ENCODE measurements around the gene CCDC122.
"Not testable (repeated sequence)": the region's sequence is repeated elsewhere in the genome, so short reads cannot be mapped to it uniquely, and the experiment has no call there.

CCDC122 gene

DNA sequence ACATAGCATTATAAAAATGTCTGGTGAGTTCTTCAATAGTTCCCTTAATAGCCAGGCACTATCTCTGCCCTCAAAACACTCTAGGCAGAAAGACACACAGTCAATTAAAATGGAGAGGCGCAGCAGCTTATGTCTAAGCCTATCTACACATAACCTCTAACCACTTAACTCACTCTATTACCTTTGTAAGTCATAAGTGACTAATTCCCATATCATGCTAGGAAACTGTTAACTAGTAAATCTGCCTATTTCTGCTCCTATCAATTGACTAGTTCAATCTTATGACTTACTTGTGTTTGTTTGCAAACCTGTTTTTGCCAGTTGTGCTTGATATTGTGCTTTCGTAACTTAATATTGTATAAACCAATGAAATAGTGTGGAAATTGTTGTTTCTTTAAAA is 3.2 kb downstream of the CCDC122 start:
- DNase-seq: no peak

DNA sequence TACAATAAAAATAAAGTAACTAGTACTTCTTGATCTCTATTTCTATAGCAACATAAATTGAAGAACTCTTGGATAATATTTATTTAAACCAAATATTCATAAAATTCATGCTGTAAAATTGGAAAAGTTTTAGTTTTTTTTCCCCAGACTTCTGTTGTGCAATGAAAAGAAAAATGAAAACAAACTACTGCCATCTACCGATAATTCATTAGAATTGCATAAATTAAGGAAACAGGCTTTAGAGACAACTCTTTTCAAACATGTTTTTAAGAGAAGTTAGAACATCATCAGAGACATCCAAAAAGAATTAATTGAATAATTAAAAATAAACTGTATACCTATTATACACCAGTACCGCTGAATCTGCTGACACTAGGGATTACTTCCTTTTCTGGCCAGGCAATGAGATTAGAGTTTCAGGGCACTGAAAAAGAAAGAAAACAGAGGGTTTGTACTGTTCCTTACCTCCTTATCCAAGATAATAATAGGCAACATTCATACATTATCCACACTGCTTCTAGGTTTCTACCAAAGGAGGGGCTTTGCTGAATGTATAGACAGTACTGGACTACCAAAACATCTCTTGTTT is 4.9 kb downstream of the CCDC122 start:
- no peak for DNase-seq

DNA sequence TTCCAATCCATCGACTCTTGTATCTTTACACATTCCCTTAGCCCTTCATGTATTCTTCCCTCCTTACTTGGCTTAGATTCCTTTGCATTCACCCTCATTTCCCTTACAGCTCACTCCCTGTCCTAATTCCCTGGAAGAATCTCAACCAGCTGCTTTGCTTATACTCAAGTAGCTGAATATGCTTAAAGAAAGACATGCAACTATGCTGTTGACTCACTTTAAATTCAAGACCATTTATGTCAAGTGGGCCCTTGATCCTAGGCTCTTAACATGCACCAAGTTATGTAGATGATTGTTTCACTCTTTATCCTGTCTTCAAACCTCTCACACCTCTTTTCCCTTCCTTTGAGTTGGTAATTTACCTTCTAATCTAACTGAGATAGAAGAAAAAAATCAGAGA is 7.4 kb downstream of the CCDC122 start:
- DNase-seq: no peak

DNA sequence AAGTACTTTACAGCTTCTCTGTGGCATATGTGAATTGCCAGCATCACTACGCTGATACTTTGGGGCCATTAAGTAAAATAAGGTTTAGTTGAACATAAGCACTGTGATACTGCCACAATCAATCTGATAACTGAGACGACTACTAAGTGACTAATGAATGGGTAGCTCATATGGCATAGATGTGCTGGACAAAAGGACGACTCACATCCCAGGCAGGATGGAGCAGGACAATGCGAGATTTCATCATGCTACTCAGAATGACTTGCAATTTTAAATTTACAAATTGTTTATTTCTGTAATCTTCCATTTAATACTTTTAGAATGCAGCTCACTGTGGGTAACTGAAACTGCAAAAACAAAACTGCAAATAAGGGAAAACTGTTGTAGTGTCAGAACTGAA is 13.6 kb downstream of the CCDC122 start:
- DNase-seq: no peak

DNA sequence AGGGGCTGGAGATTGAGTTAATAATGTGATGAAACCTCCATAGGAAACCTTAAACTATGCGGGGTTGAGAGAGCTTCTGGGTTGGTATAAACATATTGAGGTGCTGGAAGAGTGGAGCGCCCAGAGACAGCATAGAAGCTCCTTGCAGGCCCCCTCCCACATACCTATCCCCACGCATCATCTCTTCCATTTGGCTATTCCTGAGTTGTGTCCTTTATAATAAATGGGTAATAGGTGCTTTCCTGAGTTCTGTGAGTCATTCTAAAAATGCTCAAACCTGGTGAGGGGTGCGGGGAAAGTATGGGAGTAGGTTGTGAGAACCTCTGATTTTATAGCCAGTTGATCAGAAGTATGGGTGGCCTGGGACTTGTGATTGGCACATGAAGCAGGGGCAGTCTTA is 14.6 kb downstream of the CCDC122 start:
- DNase-seq: no peak

DNA sequence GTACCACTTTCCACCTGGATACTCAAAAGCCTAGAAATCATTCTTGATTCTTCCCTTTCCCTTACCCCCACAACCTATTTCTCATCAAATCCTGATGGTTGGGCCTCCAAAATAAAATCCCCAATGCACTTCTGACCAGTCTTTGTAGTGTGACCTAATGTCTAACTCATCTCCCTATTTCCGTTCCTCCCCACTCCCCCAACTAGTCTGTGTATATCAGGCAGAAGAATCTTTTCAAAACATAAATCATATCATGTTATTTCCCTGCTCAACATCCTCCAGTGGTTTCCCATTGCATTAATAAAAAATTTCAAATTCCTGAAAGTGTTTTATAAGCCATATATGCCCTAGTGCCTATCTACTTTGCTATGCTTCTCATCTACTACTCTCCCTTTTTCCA is 17.7 kb downstream of the CCDC122 start:
- no peak for DNase-seq

DNA sequence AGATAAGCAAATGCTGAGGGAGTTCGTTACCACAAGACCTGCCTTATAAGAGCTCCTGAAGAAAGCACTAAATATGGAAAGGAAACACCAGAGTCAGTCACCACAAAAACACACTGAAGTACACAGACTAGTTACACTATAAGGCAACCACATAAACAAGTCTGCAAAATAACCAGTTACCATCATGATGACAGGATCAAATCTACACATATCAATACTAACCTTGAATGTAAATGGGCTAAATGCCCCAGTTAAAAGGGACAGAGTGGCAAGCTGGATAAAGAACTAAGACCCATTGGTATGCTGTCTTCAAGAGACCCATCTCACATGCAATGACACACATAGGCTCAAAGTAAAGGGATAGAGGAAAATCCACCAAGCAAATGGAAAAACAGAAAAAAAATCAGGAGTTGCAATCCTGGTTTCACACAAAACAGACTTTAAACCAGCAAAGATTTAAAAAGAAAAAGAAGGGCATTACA is 26.6 kb downstream of the CCDC122 start:
- no peak for DNase-seq

DNA sequence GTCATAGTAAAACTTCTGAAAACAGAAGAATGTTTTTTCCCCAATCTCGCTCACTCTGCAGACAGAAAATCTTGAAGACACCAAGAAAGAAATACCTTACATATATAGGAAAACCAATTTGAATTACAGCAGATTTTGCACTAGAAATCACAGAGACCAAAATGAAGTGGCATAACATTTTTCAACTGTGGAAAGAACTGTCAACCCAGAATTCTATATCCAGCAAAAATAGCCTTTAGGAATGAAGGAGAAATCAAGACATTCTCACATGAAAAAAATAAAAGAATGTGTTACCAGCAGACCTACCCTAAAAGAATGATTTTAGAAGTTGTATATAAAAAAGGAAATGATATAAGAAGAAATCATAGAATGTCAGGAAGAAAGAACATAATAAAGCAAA is 28.7 kb downstream of the CCDC122 start:
- no peak for DNase-seq

DNA sequence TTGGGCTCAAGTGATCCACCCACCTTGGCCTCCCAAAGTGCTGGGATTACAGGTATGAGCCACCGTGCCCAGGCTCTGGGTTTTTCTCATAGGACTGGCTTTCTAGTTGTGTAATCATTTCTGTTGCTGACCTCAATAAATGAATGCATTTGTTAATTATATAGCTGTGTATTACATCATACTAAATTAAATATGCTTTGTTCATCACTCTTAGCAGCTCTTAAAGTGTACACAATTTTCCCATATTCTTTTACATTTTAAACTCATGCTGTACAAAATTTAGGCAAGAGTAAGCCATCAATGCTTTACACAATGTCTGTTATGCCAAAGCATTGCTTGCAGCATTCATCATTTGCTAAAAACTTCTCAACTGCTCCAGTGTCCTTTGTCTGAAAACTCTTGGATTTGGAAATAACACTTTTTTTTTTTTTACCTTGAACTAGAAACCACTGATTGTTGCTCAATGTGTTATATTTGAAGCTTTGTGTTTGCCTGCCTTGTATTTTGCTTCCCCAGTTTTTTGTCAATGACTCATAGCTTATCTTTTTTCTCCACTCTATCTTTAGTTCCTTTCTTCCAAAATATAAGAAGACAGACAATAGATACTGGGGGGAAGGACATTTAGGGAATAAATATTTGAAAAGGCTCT is 31.4 kb downstream of the CCDC122 start:
- DNase-seq: no peak

DNA sequence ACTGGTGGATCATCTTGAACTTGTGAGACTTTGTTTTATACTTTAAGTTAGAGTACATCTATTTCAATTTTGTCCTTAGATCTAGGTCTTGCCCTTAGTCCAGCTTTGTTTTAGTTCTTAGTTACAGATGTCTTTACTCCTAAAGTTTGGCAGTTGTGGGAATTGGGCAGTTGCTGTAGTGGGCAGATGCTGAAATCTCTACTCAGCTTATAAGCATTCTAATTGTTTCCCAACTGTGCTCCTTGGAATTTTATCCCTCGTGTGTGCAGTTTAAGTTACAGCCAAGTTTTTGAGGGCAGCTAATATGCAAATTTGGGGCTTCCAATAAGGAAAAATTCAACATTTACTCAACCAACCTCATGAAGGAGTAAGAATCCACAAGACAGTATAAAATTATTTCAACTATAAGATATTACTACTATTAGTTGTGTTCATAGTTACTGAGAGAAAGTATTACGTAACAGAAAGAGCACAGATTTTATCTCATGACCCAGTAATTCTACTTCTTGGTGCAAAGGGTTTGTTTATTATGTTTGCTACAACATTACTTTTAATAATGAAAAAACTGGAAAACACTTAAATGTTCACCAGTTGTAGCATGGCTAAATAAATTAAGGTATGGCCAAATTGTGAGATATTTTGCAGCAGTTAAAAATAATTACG is 32.9 kb downstream of the CCDC122 start:
- DNase-seq: no peak

DNA sequence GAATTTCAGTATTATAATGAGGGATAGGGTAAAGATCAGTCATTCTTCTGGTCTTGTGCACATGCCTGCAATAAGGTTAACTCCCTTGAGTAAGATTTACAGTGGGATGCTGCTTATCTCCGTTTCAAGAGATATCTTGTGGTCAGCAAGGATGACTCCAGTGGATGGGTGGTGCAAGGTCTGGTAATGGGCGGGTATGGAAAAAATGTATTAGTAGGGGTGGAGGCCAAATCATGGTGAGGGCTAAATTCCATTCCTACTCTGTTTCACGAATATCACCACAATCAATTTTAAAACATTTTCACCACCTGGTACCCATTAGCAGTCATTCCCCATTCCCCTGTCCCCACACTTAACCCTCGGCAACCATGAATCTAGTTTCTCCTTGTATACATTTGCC is 40.6 kb downstream of the CCDC122 start:
- DNase-seq: no peak

DNA sequence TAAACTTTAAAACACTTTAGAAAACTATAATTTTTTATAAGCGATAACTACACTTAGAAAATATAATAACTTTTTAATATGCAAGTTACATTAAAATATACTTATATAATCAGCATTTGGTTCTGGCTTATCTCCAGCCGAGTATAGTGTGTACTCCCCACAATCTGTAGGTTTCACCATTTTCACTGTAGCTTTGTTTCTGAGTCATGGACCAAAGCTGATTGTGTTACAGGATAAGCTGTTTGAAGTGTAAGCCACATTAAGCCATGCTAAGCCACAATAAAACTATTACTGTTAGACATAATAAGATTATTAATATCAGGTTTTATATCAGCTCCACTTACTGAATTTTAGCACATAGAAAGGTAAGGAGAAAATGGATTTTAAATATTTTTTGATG is 43.8 kb downstream of the CCDC122 start:
- DNase-seq: no peak

DNA sequence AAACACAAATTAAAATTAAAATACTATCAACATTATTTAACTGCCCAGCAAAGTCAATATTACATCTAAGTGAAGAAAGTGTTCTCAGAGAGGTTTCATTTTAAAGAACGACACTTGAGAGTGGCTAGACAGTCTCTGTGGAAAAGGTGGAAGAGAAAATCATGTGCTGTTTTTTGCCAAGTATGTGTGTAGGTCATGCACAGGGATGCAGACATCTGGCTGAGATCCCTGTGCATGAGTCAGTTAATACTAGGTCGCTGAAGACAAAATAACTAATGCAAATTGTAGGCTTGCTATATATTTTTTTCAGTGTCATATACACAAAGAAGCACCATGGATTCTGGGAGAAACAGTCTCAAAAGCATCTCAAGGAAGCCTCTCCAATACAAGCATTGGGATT is 48.5 kb downstream of the CCDC122 start:
- DNase-seq: no peak

DNA sequence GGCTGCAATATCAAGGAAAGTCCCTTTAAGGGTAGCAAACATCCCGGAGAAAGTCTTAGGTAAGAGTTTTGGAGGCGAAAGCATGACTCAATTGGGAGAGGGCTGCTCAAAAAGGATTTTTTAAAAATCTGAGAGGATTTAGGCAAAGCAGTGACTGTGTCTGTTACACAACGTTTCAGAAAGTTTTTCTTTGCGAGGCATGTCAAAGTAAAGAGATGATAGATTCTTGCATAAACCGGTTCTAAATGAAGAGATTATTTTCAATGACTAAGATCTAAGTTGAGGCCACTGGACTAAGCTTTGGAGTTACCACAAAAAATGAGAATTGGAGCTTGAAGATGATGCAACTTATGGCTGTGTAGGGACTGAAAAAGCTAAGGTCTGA is 49.1 kb downstream of the CCDC122 start:
- no peak for DNase-seq

DNA sequence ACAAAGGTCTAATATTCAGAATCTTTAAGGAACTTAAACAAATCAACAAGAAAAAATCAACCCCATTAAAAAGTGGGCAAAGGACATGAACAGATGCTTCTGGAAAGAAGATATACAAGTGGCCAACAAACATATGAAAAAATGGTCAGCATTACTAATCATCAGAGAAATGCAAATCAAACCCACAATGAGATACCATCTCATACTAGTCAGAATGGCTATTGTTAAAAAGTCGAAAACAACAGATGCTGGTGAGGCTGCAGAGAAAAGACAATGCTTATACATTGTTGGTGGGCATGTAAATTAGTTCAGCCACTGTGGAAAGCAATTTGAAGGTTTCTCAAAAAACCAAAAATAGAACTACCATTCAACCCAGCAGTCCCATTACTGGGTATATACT is 54.9 kb downstream of the CCDC122 start:
- not testable (repeated sequence) for DNase-seq

DNA sequence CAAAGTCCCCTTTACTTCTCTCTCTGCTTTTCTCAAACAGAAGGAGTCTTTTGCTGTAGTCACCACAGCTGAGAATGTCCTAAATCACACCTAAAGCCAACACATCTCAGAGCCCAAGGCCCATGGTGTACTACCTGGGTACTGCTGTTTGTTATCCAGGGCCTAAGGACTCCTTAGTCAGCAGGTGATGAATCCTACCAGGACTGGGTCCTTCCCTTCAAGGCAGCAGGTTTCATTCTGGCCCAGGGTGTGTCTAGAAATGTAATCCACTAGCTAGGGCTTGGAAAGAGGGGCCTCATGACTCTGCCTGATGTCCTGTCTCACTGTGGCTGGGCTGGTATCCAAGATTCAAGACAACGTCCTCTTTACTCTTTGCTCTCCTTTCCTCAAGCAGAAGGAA is 56.6 kb downstream of the CCDC122 start:
- no peak for DNase-seq

DNA sequence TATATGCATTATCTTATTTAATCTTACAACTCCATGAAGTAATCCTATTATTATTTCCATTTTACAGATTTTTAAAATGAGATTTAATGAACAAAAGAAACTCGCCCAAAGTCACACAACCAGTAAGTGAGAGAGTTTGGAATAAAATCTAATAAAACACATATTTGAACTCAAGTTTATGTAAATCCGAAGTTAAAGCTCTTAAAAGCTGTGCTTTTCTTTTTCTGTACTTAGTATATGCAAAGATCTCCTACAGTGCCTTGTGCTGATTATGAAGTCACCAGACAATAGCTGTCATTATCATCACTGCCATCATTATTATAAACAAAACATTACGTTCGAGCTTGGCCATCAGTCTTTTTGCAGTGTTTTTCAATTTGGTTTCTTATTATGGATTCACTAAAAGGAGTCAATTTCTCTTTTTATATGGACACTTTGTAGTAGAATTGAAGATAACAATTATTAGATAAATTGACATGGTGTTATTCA is 63.1 kb downstream of the CCDC122 start:
- DNase-seq: no peak

DNA sequence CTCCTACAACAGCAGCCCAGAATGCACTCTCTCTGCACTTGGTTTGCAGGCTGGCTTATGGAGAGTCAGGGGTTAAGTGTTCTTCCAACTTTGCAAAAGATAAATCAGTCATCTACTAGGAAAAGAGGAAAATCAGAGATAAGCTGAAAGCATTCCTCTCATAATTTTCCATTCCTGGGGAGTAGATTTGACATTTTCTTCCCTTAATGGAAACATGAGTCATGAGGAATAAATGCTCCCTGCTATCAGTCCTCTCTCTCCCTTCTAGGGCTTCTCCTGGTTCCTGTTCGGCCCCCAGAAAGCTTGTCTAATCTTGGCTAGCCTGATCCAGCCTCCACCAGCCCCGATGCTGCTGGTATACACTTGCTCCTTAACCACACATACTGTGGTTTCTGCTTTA is 64.3 kb downstream of the CCDC122 start:
- no peak for DNase-seq

DNA sequence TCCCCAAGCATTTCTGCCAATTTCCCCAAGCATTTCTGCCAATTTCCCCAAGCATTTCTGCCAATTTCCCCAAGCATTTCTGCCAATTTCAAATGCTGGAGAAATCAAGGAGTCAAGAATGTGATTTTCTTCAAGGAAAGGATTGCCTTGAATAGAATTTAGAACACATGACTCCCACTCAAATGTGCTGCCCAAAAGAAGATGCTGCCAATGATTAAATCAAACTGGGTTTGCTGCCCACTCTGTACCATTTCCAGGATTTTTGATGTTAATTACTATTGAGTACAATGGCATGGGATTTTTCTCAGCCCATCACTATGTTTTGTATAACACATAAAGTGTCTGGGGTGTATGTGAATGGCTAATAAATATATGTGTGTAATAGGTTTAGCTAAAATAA is 70.9 kb downstream of the CCDC122 start:
- no peak for DNase-seq

DNA sequence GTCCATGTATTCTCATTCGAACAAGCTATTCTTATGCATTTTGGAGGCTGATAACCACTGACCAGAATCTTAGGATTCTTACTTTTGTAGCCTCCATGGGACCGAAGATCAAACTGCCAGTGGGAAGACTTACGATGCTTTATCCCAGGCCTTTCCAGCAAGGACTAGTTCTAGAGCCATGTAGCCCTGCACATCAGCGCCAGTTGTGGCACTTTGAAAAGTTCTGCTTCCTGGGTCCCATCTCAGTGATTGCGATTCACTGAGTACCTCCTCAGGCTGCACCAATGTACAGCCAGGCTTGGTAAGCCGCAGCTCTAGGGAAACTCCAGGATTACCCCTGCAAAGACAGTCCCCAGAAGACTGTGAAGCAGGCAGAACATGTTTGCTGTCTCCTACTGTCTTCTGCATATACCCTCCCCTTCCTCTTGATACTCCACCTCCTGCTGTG is 73.8 kb downstream of the CCDC122 start:
- DNase-seq: no peak

DNA sequence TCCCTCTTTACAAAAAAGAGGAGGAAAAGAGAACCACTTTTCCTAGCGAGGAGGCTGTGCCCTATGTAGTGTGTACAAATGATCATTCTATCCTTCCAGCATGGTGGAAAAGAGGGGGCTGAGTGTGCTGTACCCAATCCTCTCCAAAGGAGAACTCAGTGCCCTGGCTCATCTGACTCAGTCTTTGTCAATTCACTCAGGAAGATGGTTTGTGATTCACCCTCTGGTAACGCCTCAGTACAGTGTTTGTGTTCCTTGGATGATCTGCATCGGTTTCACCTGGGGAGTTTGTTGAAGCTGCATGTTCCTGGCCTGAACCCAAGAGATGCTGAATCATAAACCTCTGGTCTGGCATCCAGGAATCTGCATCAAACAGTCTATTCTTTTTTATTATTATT is 74.5 kb downstream of the CCDC122 start:
- DNase-seq: no peak

DNA sequence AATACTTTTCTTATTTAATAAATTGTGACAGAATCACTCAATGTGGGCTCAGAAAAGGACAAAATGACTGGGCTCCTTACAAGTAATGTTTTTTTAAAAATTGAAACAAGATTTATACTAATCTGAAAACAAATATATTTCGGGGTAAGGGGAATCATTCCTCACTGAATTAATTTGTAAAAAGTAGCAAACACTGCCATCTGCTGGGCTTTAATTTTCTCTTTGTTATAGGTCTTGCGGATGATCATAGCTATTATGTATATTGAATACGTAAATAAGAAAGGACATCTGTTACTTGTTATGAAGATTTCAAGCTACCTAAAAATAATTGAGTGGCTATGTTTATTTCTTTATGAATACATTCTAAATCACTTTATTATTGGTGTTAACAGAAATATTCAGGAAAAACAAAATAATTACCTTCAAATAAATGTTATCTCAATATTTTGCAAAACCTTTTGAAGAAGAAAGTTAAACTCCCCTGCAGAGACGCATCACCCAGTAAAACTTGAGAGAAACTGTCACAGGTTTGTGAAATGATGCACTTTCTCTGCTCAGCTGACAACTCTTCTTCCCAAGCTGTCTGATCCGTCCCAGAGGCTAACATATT is 75.0 kb downstream of the CCDC122 start:
- no peak for DNase-seq

DNA sequence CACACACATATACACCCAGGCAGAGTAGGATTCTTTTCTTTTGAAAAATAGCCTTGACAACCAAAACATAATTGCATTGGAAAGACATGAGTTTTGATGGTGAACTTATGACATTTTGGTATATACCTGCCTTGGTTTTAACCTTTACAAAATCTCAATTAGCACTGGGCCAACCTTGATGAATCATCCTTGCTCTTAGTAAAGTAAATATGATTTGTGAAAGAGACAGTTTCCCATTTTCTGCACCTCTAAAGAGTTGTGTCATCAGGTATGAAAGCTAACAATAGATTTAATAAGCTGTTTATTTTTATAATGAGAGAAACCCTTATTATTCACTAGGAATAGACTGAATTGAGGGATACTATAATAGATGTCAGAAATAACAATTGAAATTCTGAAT is 77.0 kb downstream of the CCDC122 start:
- DNase-seq: no peak

DNA sequence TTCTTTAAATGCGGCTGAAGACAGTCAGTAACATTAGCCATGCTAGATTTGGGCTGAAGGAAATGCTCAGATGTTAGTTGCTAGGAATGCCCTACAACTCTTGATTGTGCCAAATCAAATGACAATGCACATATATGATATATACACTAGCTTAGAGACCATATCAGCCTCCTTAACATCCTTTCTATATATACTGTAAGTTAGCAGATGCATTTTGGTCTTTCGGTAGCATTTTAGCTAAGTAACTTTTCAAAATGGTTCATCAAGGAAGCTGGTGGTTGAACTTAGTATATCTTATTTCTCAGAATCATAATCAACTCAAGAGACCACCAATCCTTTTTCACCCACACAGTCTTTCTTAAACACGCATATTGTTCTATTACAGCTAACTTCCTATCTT is 78.7 kb downstream of the CCDC122 start:
- DNase-seq: no peak

Data from cortex of kidney (tissue), 1 donor.